Right lobe of liver (tissue), 6 donors: Measurements from ENCODE around the gene EIF4G1. TPM values are rescaled to one million over a fixed set of nuclear protein-coding genes. Genes with fewer than 3 reads are reported as not detected.
A peak's percentile ranks its signal among the peaks of the same experiment; 100 is the strongest.

Experiments used
- ATAC-seq, 4 donors: fragments of 200-7000 bp; cut with Tn5 transposase; one replicate each; pipeline ENCODE4 v1.9.1; 2020; ENCODE audit warnings: mild to moderate bottlenecking in 4 of 4, moderate library complexity in 4 of 4
- DNase-seq, 3 donors: peaks; one replicate each; pipeline ENCODE4 v3.0.0-alpha.2; 2020
- H3K27ac ChIP-seq, 3 donors: fragments of 200-600 bp; one replicate each; pipeline ENCODE4 v1.8.0; 2022
- H3K27me3 ChIP-seq, 2 donors: fragments of 200-600 bp; one replicate each; pipeline ENCODE4 v1.8.0; 2022
- H3K36me3 ChIP-seq, 4 donors: fragments of 200-600 bp; sonication (generic) in 1 of 4; one replicate each; pipeline versions ENCODE4 v1.5.1 to v1.8.0; 2017 to 2022; ENCODE audit warnings: control low read depth in 1 of 4
- H3K4me1 ChIP-seq, 4 donors: fragments of 200-600 bp; sonication (generic) in 1 of 4; one replicate each; pipeline versions ENCODE4 v1.5.1 to v1.8.0; 2017 to 2022; ENCODE audit warnings: control low read depth in 1 of 4
- H3K4me3 ChIP-seq, 3 donors: fragments of 200-600 bp; one replicate each; pipeline ENCODE4 v1.8.0; 2022
- H3K9me3 ChIP-seq, 4 donors: fragments of 200-600 bp; sonication (generic) in 1 of 4; one replicate each; pipeline versions ENCODE4 v1.5.1 to v1.8.0; 2017 to 2022; ENCODE audit warnings: control low read depth in 1 of 4
- POLR2A ChIP-seq: fragments of 450-650 bp; IDR thresholded peaks from one replicate; pipeline ENCODE4 v1.6.1; 2017; ENCODE audit warnings: antibody characterized with exemption, mild to moderate bottlenecking
- WGBS: methylation state at CpG from one replicate; pipeline ENCODE4 v1.1.6; 2018; ENCODE audit warnings: low coverage, low lambda C conversion rate; ENCODE audit not compliant: insufficient coverage; ENCODE audit errors: missing lambda C conversion rate; 5-methylcytosine and 5-hydroxymethylcytosine counted together
- intact Hi-C, 2 donors: fragments of 100-400 bp; cut with DNase I; formaldehyde crosslinking; loops; one replicate each; pipeline versions ENCODE4 v1.11.2 to v1.14.1; 2022
- total RNA-seq, 6 experiments: library from RNA; depleted of rRNA in 2 of 6; stranded (reverse); fragments of >200 nt in 2 of 6; fragmentation: NEBNext Ultra II Directional in 3 of 6; extraction: Animal tissue kit (Norgen Biotek cat#: 25700) in 3 of 6; gene quantifications; one replicate each; pipeline versions ENCODE4 v1.1.0 to v1.2.4, GENCODE V29; 2016 to 2023
- TF ChIP-seq, protein P1 (sequence below), 4 donors: fragments of 200-600 bp in 3 of 4; fragments of 450-650 bp in 1 of 4; IDR thresholded peaks; one replicate each; pipeline versions ENCODE4 v1.5.1 to v1.8.0; 2016 to 2022; ENCODE audit warnings: antibody characterized with exemption in 4 of 4, mild to moderate bottlenecking in 2 of 4
- donor health status: DM: no; HTN: yes; CAD: no.
- donor health status: DM: no; HTN: no; CAD: no.
- donor health status: DM: no; HTN: no; CAD: no.
- donor health status: DM: no; HTN: yes; CAD: no.
- donor health status: DM: no; HTN: yes; CAD: no.

The EIF4G1 gene
- total RNA-seq, 6 experiments from 2014 or later, result 262 to 368 (median 291) TPM

DNA sequence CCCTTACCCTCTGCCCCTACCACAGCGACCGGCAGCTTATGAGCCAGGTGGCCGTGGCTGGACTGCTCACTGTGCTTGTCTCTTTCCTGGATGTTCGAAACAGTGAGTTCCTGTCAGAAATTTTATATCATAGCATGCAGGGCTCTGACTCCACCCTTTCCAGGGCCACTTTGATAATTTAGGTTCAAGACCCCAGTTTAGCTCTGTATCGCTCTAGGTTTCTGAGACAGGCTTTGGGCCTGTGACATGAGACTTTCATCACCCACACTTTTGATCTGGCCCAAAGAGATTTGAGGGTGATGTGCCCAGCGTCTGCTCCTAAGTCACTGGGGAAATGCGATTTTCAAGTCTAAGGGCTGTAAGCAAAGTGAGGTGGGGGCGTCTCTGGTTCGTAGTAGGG, 6.5 kb upstream of the EIF4G1 start:
- no peak overlapping the region for H3K4me3 ChIP-seq
- WGBS, result 100% methylated on average over 3 of the region's 9 CpGs
- H3K9me3 ChIP-seq, result no peaks in the 10 kb centered on the region
- H3K27me3 ChIP-seq, result no peaks in the 10 kb centered on the region
- H3K36me3 ChIP-seq, result peaks cover 4 to 58% (median 32%) of the 10 kb centered on the region in 4 donors
- no peak overlapping the region for H3K27ac ChIP-seq
- peaks cover 0 to 5% (median 0%) of the 10 kb centered on the region in 4 donors for H3K4me1 ChIP-seq
- ATAC-seq, result no peak
- intact Hi-C loops, result loop anchor here in 1 of 2 donors (10.0 kb wide), 1 partner anchor 143 kb away; no protein-coding TSS in a partner anchor
- no peak for DNase-seq
- TF ChIP-seq, protein P1, sequence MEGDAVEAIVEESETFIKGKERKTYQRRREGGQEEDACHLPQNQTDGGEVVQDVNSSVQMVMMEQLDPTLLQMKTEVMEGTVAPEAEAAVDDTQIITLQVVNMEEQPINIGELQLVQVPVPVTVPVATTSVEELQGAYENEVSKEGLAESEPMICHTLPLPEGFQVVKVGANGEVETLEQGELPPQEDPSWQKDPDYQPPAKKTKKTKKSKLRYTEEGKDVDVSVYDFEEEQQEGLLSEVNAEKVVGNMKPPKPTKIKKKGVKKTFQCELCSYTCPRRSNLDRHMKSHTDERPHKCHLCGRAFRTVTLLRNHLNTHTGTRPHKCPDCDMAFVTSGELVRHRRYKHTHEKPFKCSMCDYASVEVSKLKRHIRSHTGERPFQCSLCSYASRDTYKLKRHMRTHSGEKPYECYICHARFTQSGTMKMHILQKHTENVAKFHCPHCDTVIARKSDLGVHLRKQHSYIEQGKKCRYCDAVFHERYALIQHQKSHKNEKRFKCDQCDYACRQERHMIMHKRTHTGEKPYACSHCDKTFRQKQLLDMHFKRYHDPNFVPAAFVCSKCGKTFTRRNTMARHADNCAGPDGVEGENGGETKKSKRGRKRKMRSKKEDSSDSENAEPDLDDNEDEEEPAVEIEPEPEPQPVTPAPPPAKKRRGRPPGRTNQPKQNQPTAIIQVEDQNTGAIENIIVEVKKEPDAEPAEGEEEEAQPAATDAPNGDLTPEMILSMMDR (IDR thresholded peaks at IDR 0.05), result no peak
- no peak for TF ChIP-seq POLR2A

DNA sequence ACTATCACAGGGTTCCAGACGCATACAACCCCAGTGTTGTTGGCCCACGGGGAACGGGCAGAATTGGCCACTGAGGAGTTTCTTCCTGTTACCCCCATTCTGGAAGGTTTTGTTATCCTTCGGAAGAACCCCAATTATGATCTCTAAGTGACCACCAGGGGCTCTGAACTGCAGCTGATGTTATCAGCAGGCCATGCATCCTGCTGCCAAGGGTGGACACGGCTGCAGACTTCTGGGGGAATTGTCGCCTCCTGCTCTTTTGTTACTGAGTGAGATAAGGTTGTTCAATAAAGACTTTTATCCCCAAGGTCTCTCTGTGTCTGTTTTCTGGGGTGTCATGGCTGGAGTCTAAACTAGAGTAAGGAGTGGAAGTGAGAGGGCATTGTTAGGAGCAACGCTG, 5.7 kb upstream of the EIF4G1 start:
- Histone ChIP-seq H3K36me3 (peaks cover 4 to 49% (median 28%) of the 10 kb centered on the region in 4 donors), H3K4me1 (peaks cover 0 to 5% (median 0%) of the 10 kb centered on the region in 4 donors), H3K27ac (no peak overlapping the region), H3K4me3 (no peak overlapping the region), H3K9me3 (no peaks in the 10 kb centered on the region), H3K27me3 (no peaks in the 10 kb centered on the region)
- intact Hi-C loops, result loop anchor here in 1 of 2 donors (10.0 kb wide), 1 partner anchor 144 kb away; no protein-coding TSS in a partner anchor
- ATAC-seq, result no peak
- no peak for DNase-seq
- 73% methylated on average over 6 of the region's 7 CpGs for WGBS
- TF ChIP-seq, protein P1 (IDR thresholded peaks at IDR 0.05), result no peak

DNA sequence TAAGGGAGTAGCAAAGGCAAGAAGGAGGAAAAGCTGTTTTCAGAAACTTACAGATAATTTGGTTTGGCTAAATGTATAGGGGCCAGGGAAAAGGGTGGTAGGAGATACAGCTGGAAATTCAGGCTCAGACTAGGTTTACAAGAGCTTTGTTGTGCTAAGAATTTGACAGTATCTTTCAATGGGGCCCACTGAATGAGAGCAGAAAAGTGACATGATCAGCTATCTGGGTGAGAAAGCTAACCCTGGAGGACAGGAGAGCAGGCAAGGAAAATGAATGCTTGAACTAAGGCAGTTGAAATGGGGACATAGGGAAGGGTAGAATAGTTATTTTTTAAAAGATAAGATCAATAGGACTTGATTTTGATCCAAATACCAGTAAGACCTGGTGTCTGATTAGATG, 2.8 kb upstream of the EIF4G1 start:
- H3K4me1 ChIP-seq, result peaks cover 0 to 5% (median 2%) of the 10 kb centered on the region in 4 donors
- no peak for ATAC-seq
- H3K4me3 ChIP-seq, result no peak overlapping the region
- intact Hi-C loops, result no loop called here
- DNase-seq, result no peak
- no peaks in the 10 kb centered on the region for H3K27me3 ChIP-seq
- H3K36me3 ChIP-seq, result peaks cover 0 to 22% (median 17%) of the 10 kb centered on the region in 4 donors
- TF ChIP-seq, protein P1 (IDR thresholded peaks at IDR 0.05), result no peak
- TF ChIP-seq POLR2A, result no peak
- H3K27ac ChIP-seq, result no peak overlapping the region
- no peaks in the 10 kb centered on the region for H3K9me3 ChIP-seq

DNA sequence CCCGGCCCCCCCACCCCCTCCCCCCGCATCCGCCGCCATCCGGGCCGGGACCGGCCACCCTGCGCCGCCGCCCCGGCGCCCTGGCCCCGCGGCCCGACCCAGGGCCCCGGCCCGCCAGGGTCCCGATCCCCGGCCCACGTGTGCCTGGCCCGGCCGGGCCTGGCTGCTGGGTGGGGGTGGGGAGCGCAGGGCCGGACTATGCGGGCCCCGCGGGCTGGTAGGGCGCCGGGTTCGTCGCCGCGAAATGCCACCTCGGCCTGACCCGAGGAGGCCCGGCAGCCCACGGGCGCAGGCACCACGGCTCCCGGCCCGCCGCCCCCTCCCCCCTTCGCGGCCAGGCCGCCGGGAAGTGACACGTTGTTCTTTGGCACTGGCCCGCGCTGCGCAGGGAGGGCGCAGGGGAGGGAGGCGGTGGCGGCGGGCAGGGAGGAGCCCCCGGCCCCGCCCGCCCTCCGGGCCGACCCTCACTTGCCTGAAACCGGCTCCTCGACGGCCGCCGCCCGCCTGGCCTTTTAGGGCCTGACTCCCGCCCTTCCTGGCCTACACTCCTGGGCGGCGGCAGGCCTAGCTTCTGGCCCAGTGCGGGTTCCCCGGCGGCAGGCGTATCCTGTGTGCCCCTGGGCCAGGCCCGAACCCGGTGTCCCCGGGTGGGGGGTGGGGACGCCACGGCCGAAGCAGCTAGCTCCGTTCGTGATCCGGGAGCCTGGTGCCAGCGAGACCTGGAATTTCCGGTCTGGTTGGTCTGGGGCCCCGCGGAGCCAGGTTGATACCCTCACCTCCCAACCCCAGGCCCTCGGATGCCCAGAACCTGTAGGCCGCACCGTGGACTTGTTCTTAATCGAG, 515 bp downstream of the EIF4G1 start:
- peak; percentile 74 for TF ChIP-seq POLR2A
- TF ChIP-seq, protein P1 (IDR thresholded peaks at IDR 0.05), result no peak
- Histone ChIP-seq H3K36me3 (peaks cover 0 to 14% (median 3%) of the 10 kb centered on the region in 4 donors), H3K4me1 (peaks cover 0 to 35% (median 15%) of the 10 kb centered on the region in 4 donors), H3K9me3 (no peaks in the 10 kb centered on the region), H3K27me3 (no peaks in the 10 kb centered on the region), H3K27ac (peak overlapping the region; percentile 78 to 94 (median 84)), H3K4me3 (peak overlapping the region; percentile 93 to 98 (median 96))
- DNase-seq (peak; percentile 87 to 90 (median 88)), ATAC-seq (peak; percentile 66 to 83 (median 71))
- 0% methylated on average over 4 of the region's 89 CpGs for WGBS
- intact Hi-C loops, result no loop called here
